Measurements from ENCODE around the gene FNDC11. TPM values are rescaled to one million over a fixed set of nuclear protein-coding genes. Genes with fewer than 3 reads are reported as not detected.
A peak's percentile ranks its signal among the peaks of the same experiment; 100 is the strongest.

The FNDC11 gene
- total and polyA plus RNA-seq, 2 of the 13 experiments (the other 11 are each of a cell fraction or from before 2014, with no cell fraction given): 0.07 TPM; not detected in 1

DNA sequence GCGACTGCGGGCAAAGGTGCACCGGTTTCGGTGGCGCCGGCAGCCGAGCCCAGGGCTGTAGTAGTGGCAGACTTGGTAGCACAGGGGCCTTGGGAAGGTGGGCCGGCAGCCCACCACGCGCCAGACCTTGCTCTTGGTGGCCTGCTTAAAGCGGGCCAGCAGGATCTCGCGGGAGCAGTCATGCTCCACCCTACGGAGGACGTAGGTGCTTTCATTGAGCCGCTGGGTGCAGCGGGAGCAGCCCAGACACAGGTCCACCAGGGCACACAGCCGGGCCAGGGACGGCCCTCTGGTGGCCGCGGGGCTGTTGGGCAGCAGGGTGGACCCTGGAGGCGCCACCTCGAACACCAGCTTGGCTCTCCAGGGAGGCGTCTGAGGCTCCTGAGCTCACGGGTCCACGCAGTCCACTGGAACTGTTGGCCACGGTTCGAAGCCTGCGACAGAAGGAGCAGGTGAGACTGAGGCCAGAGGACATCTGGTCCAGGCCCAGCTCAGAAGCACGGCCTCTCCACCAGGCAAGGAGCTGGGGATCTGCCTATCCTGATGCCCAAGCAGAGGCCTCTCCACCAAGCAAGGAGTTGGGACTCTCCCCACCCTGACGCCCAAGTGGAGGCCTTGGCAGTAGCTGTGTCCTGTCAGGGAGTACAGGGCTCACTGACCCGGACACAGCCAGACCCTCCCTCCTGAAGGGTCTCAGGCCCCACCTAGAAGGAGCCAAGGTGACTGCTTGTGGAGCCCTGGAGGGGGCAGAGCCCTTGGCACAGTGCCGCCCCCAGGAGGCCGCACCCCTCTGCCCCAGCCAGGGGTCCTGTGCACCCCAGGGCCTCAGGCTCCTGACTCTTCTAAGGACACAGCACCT lies 19.1 kb downstream of the FNDC11 start (continued):
- TF ChIP-seq ZFP91 (CRISPR knock-in tag; IDR thresholded peaks at IDR 0.05; ENCODE audit: borderline replicate concordance) (peak; percentile 58), ZNF33B (CRISPR knock-in tag; IDR thresholded peaks at IDR 0.05) (no peak), CCDC6 (CRISPR knock-in tag; IDR thresholded peaks at IDR 0.05) (no peak), XRCC5 (optimal IDR thresholded peaks at IDR 0.05; ENCODE audit: low read length) (peak; percentile 58), ATRX (CRISPR knock-in tag; IDR thresholded peaks at IDR 0.05; ENCODE audit: borderline replicate concordance) (no peak), TRIM24 (CRISPR knock-in tag; IDR thresholded peaks at IDR 0.05) (0 out of 2 replicates have a peak, but pooled peaks have one; percentile 23), HES4 (CRISPR knock-in tag; IDR thresholded peaks at IDR 0.05; ENCODE audit: borderline replicate concordance) (0 out of 2 replicates have a peak, but pooled peaks have one; percentile 79), NR2F6 (IDR thresholded peaks at IDR 0.05) (no peak), NR2F6 (CRISPR knock-in tag; IDR thresholded peaks at IDR 0.05) (peak; percentile 35; the same call in 1 of the 2 replicates), NRL (CRISPR knock-in tag; IDR thresholded peaks at IDR 0.05; ENCODE audit: borderline replicate concordance) (peak; percentile 37; the same call in 1 of the 2 replicates), SCMH1 (CRISPR knock-in tag; IDR thresholded peaks at IDR 0.05; ENCODE audit: borderline replicate concordance) (no peak), ZBTB38 (CRISPR knock-in tag; IDR thresholded peaks at IDR 0.05) (peak; percentile 97), ZNF180 (CRISPR knock-in tag; IDR thresholded peaks at IDR 0.05; ENCODE audit: borderline replicate concordance, low read depth) (0 out of 2 replicates have a peak, but pooled peaks have one; percentile 62), POLR2G (IDR thresholded peaks at IDR 0.05; ENCODE audit: low read depth, low read length) (no peak), BCL6 (CRISPR knock-in tag; IDR thresholded peaks at IDR 0.05) (peak; percentile 18; the same call in 1 of the 2 replicates), SAFB2 (CRISPR knock-in tag; IDR thresholded peaks at IDR 0.05; ENCODE audit: borderline replicate concordance, low read depth) (peak; percentile 62; the same call in 1 of the 2 replicates), ESRRA (CRISPR knock-in tag; IDR thresholded peaks at IDR 0.05; ENCODE audit: low read depth) (no peak), HOXA5 (CRISPR knock-in tag; IDR thresholded peaks at IDR 0.05) (no peak), ZNF350 (CRISPR knock-in tag; IDR thresholded peaks at IDR 0.05; ENCODE audit: borderline replicate concordance, low read depth) (peak; percentile 39; the same call in 1 of the 2 replicates), ZNF776 (CRISPR knock-in tag; IDR thresholded peaks at IDR 0.05) (0 out of 2 replicates have a peak, but pooled peaks have one; percentile 32), ZNF841 (CRISPR knock-in tag; IDR thresholded peaks at IDR 0.05; ENCODE audit: borderline replicate concordance) (no peak), KDM3A (CRISPR knock-in tag; IDR thresholded peaks at IDR 0.05; ENCODE audit: low read depth) (peak; percentile 37; the same call in 1 of the 2 replicates), SAP130 (CRISPR knock-in tag; IDR thresholded peaks at IDR 0.05; ENCODE audit: low read depth) (0 out of 2 replicates have a peak, but pooled peaks have one; percentile 18), ZBTB8A (CRISPR knock-in tag; IDR thresholded peaks at IDR 0.05; ENCODE audit: borderline replicate concordance, low read depth) (no peak), SNAPC2 (CRISPR knock-in tag; IDR thresholded peaks at IDR 0.05) (no peak), CTCF (CRISPR knock-in tag; IDR thresholded peaks at IDR 0.05) (peak; percentile 82)

Measured in HepG2 (cell line).